Measurements from ENCODE around the gene ATP2B2. TPM values are rescaled to one million over a fixed set of nuclear protein-coding genes. Genes with fewer than 3 reads are reported as not detected.
A peak's percentile ranks its signal among the peaks of the same experiment; 100 is the strongest.

Gene ATP2B2
- total RNA-seq, 3 donors from 2014 or later, result 0.09 to 0.70 (median 0.12) TPM

DNA sequence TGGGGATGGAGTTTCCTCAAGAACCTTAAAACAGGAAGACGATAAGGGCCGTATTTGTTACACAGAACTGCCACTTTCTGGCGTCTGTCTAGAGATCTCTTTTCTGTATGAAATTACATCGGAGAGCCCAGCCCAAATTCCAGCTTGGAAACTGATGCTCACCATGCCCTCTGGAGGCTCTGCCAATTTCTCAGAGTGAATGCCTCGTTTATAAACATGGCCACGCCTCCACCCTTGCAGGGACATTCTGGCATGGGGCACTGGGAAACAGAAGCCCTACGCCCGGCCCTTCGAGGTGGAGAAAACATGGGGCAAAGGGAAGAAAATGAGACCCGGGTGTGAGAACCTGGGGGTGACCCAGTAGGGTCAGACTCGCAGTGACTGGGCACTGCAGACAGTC is 131.1 kb downstream of the ATP2B2 start:
- intact Hi-C loops (cut with DNase I, micrococcal nuclease), result no loop called here

DNA sequence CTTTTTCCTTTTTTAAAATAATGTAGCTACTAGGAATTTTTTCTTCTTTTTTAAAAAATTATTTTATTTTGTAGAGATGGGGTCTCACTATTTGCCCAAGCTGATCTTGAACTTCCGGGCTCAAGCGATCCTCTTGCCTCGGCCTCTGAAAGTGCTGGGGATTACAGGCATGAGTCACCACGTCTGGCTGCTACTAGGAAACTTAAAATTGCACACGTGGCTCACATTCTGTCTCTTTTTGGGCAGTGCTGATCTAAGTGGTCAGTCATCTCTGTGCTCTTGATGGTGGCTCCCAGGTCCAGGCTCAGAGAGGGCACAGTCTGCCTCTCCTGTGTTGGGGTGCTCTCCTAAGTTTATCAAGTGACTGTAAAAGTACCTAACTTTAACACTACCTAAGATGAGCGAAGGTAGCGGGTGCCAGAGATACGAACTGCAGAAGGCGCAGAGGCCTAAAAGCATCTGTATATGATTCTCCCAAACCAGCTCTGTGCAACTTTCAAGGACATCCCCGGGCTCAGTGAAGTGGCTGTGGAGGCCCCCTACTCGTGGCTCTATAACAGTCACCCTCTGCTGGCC is 131.6 kb downstream of the ATP2B2 start:
- TF ChIP-seq, protein P1, sequence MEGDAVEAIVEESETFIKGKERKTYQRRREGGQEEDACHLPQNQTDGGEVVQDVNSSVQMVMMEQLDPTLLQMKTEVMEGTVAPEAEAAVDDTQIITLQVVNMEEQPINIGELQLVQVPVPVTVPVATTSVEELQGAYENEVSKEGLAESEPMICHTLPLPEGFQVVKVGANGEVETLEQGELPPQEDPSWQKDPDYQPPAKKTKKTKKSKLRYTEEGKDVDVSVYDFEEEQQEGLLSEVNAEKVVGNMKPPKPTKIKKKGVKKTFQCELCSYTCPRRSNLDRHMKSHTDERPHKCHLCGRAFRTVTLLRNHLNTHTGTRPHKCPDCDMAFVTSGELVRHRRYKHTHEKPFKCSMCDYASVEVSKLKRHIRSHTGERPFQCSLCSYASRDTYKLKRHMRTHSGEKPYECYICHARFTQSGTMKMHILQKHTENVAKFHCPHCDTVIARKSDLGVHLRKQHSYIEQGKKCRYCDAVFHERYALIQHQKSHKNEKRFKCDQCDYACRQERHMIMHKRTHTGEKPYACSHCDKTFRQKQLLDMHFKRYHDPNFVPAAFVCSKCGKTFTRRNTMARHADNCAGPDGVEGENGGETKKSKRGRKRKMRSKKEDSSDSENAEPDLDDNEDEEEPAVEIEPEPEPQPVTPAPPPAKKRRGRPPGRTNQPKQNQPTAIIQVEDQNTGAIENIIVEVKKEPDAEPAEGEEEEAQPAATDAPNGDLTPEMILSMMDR (IDR thresholded peaks at IDR 0.05), result no peak
- no peaks in the 10 kb centered on the region for H3K36me3 ChIP-seq (ENCODE audit: low read depth)
- H3K4me3 ChIP-seq, result no peak overlapping the region
- no peaks in the 10 kb centered on the region for H3K9me3 ChIP-seq
- intact Hi-C loops (cut with DNase I, micrococcal nuclease), result no loop called here
- H3K4me1 ChIP-seq (ENCODE audit: low read depth), result no peaks in the 10 kb centered on the region
- DNase-seq (no peak), ATAC-seq (no peak)

More for the DNA sequence above, 131.1 kb downstream of the ATP2B2 start:
- no peaks in the 10 kb centered on the region for H3K36me3 ChIP-seq (ENCODE audit: low read depth)
- H3K4me3 ChIP-seq, result no peak overlapping the region
- no peak for DNase-seq
- no peaks in the 10 kb centered on the region for H3K4me1 ChIP-seq (ENCODE audit: low read depth)
- ATAC-seq, result no peak
- TF ChIP-seq, protein P1 (IDR thresholded peaks at IDR 0.05), result no peak
- no peaks in the 10 kb centered on the region for H3K9me3 ChIP-seq

DNA sequence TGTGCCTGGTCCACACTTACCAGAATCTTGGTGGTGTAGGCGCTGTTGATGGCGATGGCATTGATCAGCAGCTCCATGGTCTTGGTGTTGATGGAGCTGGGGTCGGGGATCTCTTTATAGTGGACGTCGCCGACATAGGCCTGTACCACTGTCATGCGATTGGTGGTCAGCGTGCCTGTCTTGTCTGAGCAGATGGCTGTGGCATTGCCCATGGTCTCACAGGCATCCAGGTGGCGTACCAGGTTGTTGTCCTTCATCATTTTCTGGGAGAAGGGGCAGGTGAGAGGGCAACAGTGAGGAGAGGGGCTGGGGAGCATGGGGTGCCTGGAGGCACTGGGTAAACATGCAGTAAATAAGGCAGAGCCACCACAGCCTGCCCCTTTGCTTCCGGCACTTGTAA is 133.6 kb downstream of the ATP2B2 start:
- Histone ChIP-seq H3K4me3 (no peak overlapping the region), H3K36me3 (ENCODE audit: low read depth) (no peaks in the 10 kb centered on the region), H3K4me1 (ENCODE audit: low read depth) (no peaks in the 10 kb centered on the region), H3K9me3 (no peaks in the 10 kb centered on the region)
- intact Hi-C loops (cut with DNase I, micrococcal nuclease), result no loop called here
- TF ChIP-seq, protein P1 (IDR thresholded peaks at IDR 0.05), result no peak
- ATAC-seq (no peak), DNase-seq (no peak)

DNA sequence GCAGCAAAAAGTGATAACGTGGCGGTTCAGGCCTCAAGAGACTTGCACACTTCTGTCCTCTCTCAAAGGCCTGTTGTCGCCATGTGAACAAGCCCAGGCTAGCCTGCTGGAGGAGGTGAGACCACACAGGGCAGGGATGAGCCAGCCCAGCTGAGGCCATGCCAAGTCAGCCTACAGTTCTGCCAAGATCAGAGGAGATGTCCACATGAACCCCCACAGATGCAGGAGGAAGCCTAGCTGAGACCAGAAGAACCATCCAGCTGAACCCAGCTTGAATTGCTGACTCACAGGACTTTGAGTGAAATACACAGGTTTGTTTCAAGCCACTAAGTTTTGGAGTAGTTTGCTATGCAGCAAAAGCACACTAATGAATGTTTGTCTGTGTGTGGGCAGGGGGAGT is 134.2 kb downstream of the ATP2B2 start:
- no peak for ATAC-seq
- no peak overlapping the region for H3K4me3 ChIP-seq
- no peaks in the 10 kb centered on the region for H3K9me3 ChIP-seq
- H3K36me3 ChIP-seq (ENCODE audit: low read depth), result no peaks in the 10 kb centered on the region
- intact Hi-C loops (cut with DNase I, micrococcal nuclease), result no loop called here
- no peak for DNase-seq
- TF ChIP-seq, protein P1 (IDR thresholded peaks at IDR 0.05), result no peak
- H3K4me1 ChIP-seq (ENCODE audit: low read depth), result no peaks in the 10 kb centered on the region

DNA sequence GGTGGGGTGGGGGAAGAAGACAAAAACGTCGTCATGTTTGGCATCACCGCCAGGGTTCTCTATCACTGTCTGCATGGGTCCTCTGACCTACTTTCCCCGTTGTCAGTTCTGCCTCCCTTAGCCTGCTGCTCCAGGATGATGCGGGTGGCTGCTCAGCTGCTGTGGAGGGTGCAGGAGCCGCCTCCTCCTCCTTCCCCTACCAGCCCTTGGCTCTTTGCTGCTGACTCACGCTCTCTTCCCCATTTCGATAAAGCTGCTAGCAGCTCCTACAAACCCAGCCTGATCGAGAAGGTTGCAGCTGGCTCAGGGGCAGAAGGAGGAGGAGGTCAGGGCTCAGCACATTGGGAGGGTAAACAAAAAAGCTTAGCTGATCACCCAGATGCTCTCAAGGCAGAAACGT is 135.0 kb downstream of the ATP2B2 start:
- TF ChIP-seq, protein P1 (IDR thresholded peaks at IDR 0.05), result no peak
- H3K36me3 ChIP-seq (ENCODE audit: low read depth), result no peaks in the 10 kb centered on the region
- H3K4me3 ChIP-seq, result no peak overlapping the region
- no peaks in the 10 kb centered on the region for H3K9me3 ChIP-seq
- no peaks in the 10 kb centered on the region for H3K4me1 ChIP-seq (ENCODE audit: low read depth)
- ATAC-seq, result peak; percentile 50
- DNase-seq, result peak in 1 of 3 donors; percentile 7
- intact Hi-C loops (cut with DNase I, micrococcal nuclease), result no loop called here

DNA sequence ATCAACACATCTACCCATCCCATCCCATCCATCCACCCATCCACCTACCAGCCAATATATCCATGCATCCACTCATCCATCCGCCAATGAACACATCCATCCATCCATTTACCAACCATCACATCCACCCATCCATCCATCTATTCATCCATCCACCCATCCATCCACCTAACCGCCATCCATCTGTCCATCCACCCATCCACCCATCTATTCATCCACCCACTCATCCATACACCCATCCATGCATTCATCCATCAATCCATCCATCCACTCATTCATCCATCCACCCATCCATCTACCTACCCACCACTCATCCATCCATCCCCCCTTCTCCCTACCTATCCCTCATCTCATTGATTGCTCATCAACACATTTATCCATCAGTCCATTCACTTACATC is 136.9 kb downstream of the ATP2B2 start:
- ATAC-seq (no peak), DNase-seq (no peak)
- TF ChIP-seq, protein P1 (IDR thresholded peaks at IDR 0.05), result no peak
- Histone ChIP-seq H3K4me3 (no peak overlapping the region), H3K4me1 (ENCODE audit: low read depth) (no peaks in the 10 kb centered on the region), H3K36me3 (ENCODE audit: low read depth) (no peaks in the 10 kb centered on the region), H3K9me3 (no peaks in the 10 kb centered on the region)
- intact Hi-C loops (cut with DNase I, micrococcal nuclease), result no loop called here
